Measurements from ENCODE around the gene MAPK10. TPM values are rescaled to one million over a fixed set of nuclear protein-coding genes. Genes with fewer than 3 reads are reported as not detected.

Gene MAPK10
- total RNA-seq, 1 donor from 2014 or later = 23.6 TPM

DNA sequence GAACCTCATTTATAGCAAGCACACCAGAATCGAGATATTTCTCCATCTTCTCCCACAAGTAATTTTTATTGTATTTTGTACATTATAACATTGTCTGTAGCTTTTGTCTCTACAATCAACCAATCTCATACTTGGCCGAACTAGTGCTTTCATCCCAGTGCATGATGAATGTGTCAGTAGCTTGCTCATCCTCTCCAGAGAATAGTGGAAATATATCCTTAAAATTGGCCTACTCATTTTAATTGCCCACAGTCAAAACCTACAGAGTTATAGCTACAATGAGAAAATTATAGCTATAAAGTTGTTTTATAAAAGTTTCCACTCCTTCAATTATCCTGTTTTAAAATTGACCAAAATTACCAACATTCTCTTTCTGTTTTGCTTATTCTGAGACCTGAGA is 103.8 kb downstream of the MAPK10 start:
- TF ChIP-seq, protein P1, sequence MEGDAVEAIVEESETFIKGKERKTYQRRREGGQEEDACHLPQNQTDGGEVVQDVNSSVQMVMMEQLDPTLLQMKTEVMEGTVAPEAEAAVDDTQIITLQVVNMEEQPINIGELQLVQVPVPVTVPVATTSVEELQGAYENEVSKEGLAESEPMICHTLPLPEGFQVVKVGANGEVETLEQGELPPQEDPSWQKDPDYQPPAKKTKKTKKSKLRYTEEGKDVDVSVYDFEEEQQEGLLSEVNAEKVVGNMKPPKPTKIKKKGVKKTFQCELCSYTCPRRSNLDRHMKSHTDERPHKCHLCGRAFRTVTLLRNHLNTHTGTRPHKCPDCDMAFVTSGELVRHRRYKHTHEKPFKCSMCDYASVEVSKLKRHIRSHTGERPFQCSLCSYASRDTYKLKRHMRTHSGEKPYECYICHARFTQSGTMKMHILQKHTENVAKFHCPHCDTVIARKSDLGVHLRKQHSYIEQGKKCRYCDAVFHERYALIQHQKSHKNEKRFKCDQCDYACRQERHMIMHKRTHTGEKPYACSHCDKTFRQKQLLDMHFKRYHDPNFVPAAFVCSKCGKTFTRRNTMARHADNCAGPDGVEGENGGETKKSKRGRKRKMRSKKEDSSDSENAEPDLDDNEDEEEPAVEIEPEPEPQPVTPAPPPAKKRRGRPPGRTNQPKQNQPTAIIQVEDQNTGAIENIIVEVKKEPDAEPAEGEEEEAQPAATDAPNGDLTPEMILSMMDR (IDR thresholded peaks at IDR 0.05) = no peak
- no peak for ATAC-seq
- Histone ChIP-seq H3K4me1 (no peaks in the 10 kb centered on the region), H3K9me3 (no peaks in the 10 kb centered on the region), H3K27ac (no peak overlapping the region), H3K36me3 (no peaks in the 10 kb centered on the region), H3K4me3 (no peak overlapping the region), H3K27me3 (no peaks in the 10 kb centered on the region)
- intact Hi-C loops (cut with DNase I) = no loop called here
- DNase-seq = no peak

DNA sequence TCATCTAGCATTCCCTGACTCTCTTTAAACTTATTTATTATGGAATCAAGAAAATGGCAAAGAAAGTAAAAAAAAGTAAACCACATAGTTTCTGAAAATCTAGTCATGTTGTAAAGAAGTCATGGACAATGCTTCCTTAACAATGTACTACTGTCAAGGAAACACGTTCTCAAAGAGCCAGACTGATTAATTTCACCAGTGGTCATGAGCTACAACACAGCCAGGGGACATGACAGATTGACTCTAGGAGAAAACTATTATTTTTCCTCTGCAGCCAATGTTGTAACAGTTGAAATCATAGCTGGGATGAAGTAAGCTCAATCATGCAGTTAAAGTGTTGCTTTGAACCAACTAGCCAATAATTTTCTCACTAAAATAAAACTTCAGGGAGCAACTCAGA is 109.2 kb downstream of the MAPK10 start:
- H3K27ac ChIP-seq = no peak overlapping the region
- H3K4me1 ChIP-seq = no peaks in the 10 kb centered on the region
- H3K9me3 ChIP-seq = no peaks in the 10 kb centered on the region
- intact Hi-C loops (cut with DNase I) = no loop called here
- TF ChIP-seq, protein P1 (IDR thresholded peaks at IDR 0.05) = no peak
- ATAC-seq (no peak), DNase-seq (no peak)
- no peak overlapping the region for H3K4me3 ChIP-seq
- no peaks in the 10 kb centered on the region for H3K36me3 ChIP-seq
- no peaks in the 10 kb centered on the region for H3K27me3 ChIP-seq

DNA sequence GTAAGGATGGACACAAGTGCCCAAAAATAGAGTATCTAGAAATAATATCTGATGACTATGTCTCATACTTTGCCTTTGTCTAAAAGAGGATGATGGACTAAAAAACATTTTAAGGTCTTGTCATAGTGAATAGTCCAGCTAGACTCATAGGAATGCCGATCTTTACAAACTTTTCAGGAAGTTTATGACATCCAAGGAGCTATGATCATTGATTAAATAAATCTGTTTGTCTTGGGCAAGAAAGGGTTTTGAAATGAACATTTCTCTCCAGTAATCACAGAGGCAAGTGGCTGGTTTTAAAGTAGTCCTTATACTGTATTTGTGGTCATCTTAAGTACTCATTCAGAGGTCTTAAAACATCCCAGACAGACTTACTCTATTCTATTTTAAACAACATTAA is 109.8 kb downstream of the MAPK10 start:
- intact Hi-C loops (cut with DNase I) = no loop called here
- no peaks in the 10 kb centered on the region for H3K27me3 ChIP-seq
- H3K4me1 ChIP-seq = no peaks in the 10 kb centered on the region
- H3K9me3 ChIP-seq = no peaks in the 10 kb centered on the region
- no peak overlapping the region for H3K4me3 ChIP-seq
- no peak for ATAC-seq
- TF ChIP-seq, protein P1 (IDR thresholded peaks at IDR 0.05) = no peak
- H3K27ac ChIP-seq = no peak overlapping the region
- DNase-seq = no peak
- no peaks in the 10 kb centered on the region for H3K36me3 ChIP-seq

DNA sequence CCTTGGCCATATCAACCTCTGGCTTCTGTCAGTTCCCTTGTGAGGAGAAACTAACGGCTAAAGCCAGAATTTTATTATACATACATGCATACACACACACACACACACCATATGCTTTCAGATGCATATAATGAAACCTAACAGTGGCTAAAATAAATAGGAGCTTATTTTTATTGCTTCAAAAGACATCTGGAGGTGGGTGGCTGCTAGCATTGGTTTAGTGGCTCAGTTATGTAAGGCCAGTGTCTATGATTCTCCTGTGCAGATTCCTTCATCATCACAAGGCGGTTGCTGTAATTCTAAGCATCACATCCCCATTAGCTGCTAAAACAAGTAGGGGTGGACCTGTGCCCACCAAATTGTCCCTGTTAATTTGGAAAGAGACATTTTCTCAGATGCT is 110.8 kb downstream of the MAPK10 start:
- no peak for DNase-seq
- Histone ChIP-seq H3K4me3 (no peak overlapping the region), H3K9me3 (no peaks in the 10 kb centered on the region), H3K27me3 (no peaks in the 10 kb centered on the region), H3K27ac (no peak overlapping the region), H3K4me1 (no peaks in the 10 kb centered on the region), H3K36me3 (no peaks in the 10 kb centered on the region)
- intact Hi-C loops (cut with DNase I) = no loop called here
- no peak for ATAC-seq
- TF ChIP-seq, protein P1 (IDR thresholded peaks at IDR 0.05) = no peak

DNA sequence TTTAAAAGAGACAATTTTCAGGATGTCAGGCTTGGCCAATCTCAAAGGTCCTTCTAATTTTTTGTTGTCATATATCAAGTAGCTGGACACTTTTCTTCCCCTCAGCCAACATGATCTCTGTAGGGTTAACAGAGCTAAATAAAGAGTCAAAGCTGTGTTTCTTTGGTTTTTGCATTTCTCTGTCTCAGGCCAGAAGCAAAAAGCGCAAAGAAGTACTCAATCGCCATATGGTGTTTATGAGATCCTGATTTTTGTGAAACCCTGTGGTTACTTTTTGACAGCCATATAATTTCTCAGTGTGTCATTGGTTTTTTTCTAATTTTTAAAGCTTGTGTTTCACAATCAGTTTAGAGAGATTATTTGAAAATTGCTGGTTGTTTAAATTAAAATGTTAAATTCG is 111.9 kb downstream of the MAPK10 start:
- no peak for DNase-seq
- H3K36me3 ChIP-seq = no peaks in the 10 kb centered on the region
- no peak for ATAC-seq
- H3K4me1 ChIP-seq = no peaks in the 10 kb centered on the region
- no peak overlapping the region for H3K27ac ChIP-seq
- no peak overlapping the region for H3K4me3 ChIP-seq
- intact Hi-C loops (cut with DNase I) = no loop called here
- H3K9me3 ChIP-seq = no peaks in the 10 kb centered on the region
- no peaks in the 10 kb centered on the region for H3K27me3 ChIP-seq
- TF ChIP-seq, protein P1 (IDR thresholded peaks at IDR 0.05) = no peak

DNA sequence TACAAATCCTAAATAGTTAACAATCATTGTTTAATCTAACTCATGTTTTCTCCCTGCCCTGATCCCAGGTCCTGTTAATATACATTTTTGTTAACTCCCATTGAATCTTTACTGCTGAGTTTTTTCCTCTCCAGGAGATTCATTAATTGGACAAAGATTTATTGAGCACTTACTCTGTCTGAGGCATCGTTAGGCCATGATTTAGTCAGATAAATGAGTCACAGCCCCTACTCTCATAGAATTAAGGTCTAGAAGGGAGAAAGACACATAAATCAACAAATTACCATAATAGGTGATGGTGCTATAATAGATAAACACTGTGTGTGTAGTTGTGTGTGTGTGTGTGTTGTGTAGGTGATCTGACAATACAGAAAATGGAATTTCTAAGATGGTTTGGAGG is 112.5 kb downstream of the MAPK10 start:
- TF ChIP-seq, protein P1 (IDR thresholded peaks at IDR 0.05) = no peak
- intact Hi-C loops (cut with DNase I) = no loop called here
- Histone ChIP-seq H3K4me3 (no peak overlapping the region), H3K36me3 (no peaks in the 10 kb centered on the region), H3K27me3 (no peaks in the 10 kb centered on the region), H3K27ac (no peak overlapping the region), H3K9me3 (no peaks in the 10 kb centered on the region), H3K4me1 (no peaks in the 10 kb centered on the region)
- DNase-seq (no peak), ATAC-seq (no peak)

All from upper lobe of right lung (tissue), 1 donor.